ENCODE results near the gene GATB.

GATB gene

GRCh38 chr4:151700566-151701316 lies 60.1 kb downstream of the GATB start:
- DNase-seq (ENCODE audit: low read depth, low spot score): no peak

- DNase-seq (ENCODE audit: low read depth, low spot score): no peak
These were observed 62.6 kb downstream of the GATB start for GRCh38 chr4:151698213-151698612.

GRCh38 chr4:151694961-151695720 lies 65.7 kb downstream of the GATB start:
- DNase-seq (ENCODE audit: low read depth, low spot score): no peak

GRCh38 chr4:151692821-151693673 lies 67.8 kb downstream of the GATB start:
- no peak for DNase-seq (ENCODE audit: low read depth, low spot score)

GRCh38 chr4:151692443-151692782 lies 68.4 kb downstream of the GATB start:
- no peak for DNase-seq (ENCODE audit: low read depth, low spot score)

GRCh38 chr4:151691639-151692442 lies 69.0 kb downstream of the GATB start:
- DNase-seq (ENCODE audit: low read depth, low spot score): peak; percentile 34

- no peak for DNase-seq (ENCODE audit: low read depth, low spot score)
These were observed 69.9 kb downstream of the GATB start for GRCh38 chr4:151690876-151691275.

- DNase-seq (ENCODE audit: low read depth, low spot score): no peak
These were observed 70.5 kb downstream of the GATB start for GRCh38 chr4:151690164-151690870.

- peak; percentile 16 for DNase-seq (ENCODE audit: low read depth, low spot score)
These were observed 71.4 kb downstream of the GATB start for GRCh38 chr4:151689211-151689991.

- DNase-seq (ENCODE audit: low read depth, low spot score): no peak
These were observed 72.1 kb downstream of the GATB start for GRCh38 chr4:151688785-151689043.

- peak; percentile 71 for DNase-seq (ENCODE audit: low read depth, low spot score)
These were observed 72.6 kb downstream of the GATB start for GRCh38 chr4:151688003-151688784.

GRCh38 chr4:151687021-151687640 lies 73.7 kb downstream of the GATB start:
- peak; percentile 56 for DNase-seq (ENCODE audit: low read depth, low spot score)

GRCh38 chr4:151685303-151685702 lies 75.5 kb downstream of the GATB start:
- no peak for DNase-seq (ENCODE audit: low read depth, low spot score)

GRCh38 chr4:151681085-151681484 lies 79.7 kb downstream of the GATB start:
- DNase-seq (ENCODE audit: low read depth, low spot score): no peak

- peak; percentile 14 for DNase-seq (ENCODE audit: low read depth, low spot score)
These were observed 81.6 kb downstream of the GATB start for GRCh38 chr4:151679231-151679630.

GRCh38 chr4:151678048-151678872 lies 82.5 kb downstream of the GATB start:
- DNase-seq (ENCODE audit: low read depth, low spot score): no peak

- DNase-seq (ENCODE audit: low read depth, low spot score): no peak
These were observed 83.6 kb downstream of the GATB start for GRCh38 chr4:151677193-151677592.

- DNase-seq (ENCODE audit: low read depth, low spot score): no peak
These were observed 84.5 kb downstream of the GATB start for GRCh38 chr4:151676301-151676700.
